Endothelial cell of umbilical vein (primary cell): ENCODE measurements around the gene XKR8.

Source experiments
- CTCF ChIP-seq, 2 donors: IDR thresholded peaks; 1 replicate in 1 of 2; 2 replicates in 1 of 2; pipeline ENCODE4 v1.5.1; 2011; ENCODE audit warnings: low read length in 2 of 2, mild to moderate bottlenecking in 2 of 2, moderate library complexity in 2 of 2, control low read depth in 1 of 2, inconsistent platforms in 1 of 2, low read depth in 1 of 2; ENCODE audit not compliant: insufficient read depth in 1 of 2; ENCODE audit errors: extremely low read depth in 1 of 2
- EZH2 ChIP-seq: IDR thresholded peaks from 2 replicates; pipeline ENCODE4 v1.6.1; 2012; ENCODE audit warnings: borderline replicate concordance, low read depth, mild to moderate bottlenecking, moderate library complexity, low read length, inconsistent platforms; ENCODE audit not compliant: severe bottlenecking
- FOS ChIP-seq: IDR thresholded peaks from 2 replicates; pipeline ENCODE4 v1.6.1; 2011; ENCODE audit warnings: mild to moderate bottlenecking, low read length, moderate library complexity, borderline replicate concordance; ENCODE audit not compliant: insufficient read depth
- MAX ChIP-seq: IDR thresholded peaks from 2 replicates; pipeline ENCODE4 v1.6.1; 2011; ENCODE audit not compliant: insufficient read depth, insufficient read length
- MYC ChIP-seq: IDR thresholded peaks from one replicate; pipeline ENCODE4 v1.6.1; 2011; ENCODE audit warnings: mild to moderate bottlenecking, low read depth, low read length
- POLR2A ChIP-seq: IDR thresholded peaks from 2 replicates; pipeline ENCODE4 v1.6.1; 2012; ENCODE audit warnings: low read depth, mild to moderate bottlenecking, control low read depth, low read length
- POLR2AphosphoS5 ChIP-seq: IDR thresholded peaks from 2 replicates; pipeline ENCODE4 v1.6.1; 2012; ENCODE audit warnings: low read depth, mild to moderate bottlenecking, control low read depth, low read length, moderate library complexity; ENCODE audit not compliant: insufficient read depth

GRCh38 chr1:27999055-27999454 lies 39.3 kb downstream of the XKR8 start:
- TF ChIP-seq POLR2A (no peak), CTCF (IDR thresholded peaks at IDR 0.05; ENCODE audit: extremely low read depth in 1 of 2, insufficient read depth in 1 of 2, low read depth in 1 of 2, low read length in 2 of 2) (no peak), EZH2 (no peak), POLR2AphosphoS5 (no peak), MYC (no peak), FOS (no peak), MAX (no peak)
